Suprapubic skin (tissue), 4 donors: Measurements from ENCODE around the gene SPRYD7. TPM values are rescaled to one million over a fixed set of nuclear protein-coding genes. Genes with fewer than 3 reads are reported as not detected.

Experiments
- DNase-seq, 2 donors: peaks; one replicate each; pipeline ENCODE4 v3.0.0-alpha.2; 2019; ENCODE audit warnings: low spot score in 2 of 2
- H3K27ac ChIP-seq: fragments of 200-600 bp; sonication (generic); one replicate; pipeline ENCODE4 v1.5.1; 2019
- H3K27me3 ChIP-seq: fragments of 200-600 bp; sonication (generic); one replicate; pipeline ENCODE4 v1.5.1; 2019
- H3K36me3 ChIP-seq: fragments of 200-600 bp; sonication (generic); one replicate; pipeline ENCODE4 v1.5.1; 2019
- H3K4me1 ChIP-seq: fragments of 200-600 bp; sonication (generic); one replicate; pipeline ENCODE4 v1.5.1; 2019
- H3K4me3 ChIP-seq: fragments of 200-600 bp; sonication (generic); one replicate; pipeline ENCODE4 v1.5.1; 2019; ENCODE audit warnings: mild to moderate bottlenecking
- H3K9me3 ChIP-seq: fragments of 200-600 bp; sonication (generic); one replicate; pipeline ENCODE4 v1.5.1; 2019
- EP300 ChIP-seq: sonication (generic); formaldehyde crosslinking; IDR thresholded peaks from one replicate; pipeline ENCODE4 v1.6.1; 2017; ENCODE audit warnings: antibody characterized with exemption
- POLR2A ChIP-seq, 2 donors: fragments of 450-650 bp; IDR thresholded peaks; one replicate each; pipeline ENCODE4 v1.6.1; 2017; ENCODE audit warnings: antibody characterized with exemption in 2 of 2, mild to moderate bottlenecking in 2 of 2, moderate library complexity in 2 of 2
- POLR2AphosphoS5 ChIP-seq, 3 donors: sonication (generic); formaldehyde crosslinking; IDR thresholded peaks; one replicate each; pipeline ENCODE4 v1.6.1; 2017; ENCODE audit warnings: antibody characterized with exemption in 3 of 3
- WGBS: methylation state at CpG from one replicate; pipeline ENCODE4 v1.1.5; 2018; 5-methylcytosine and 5-hydroxymethylcytosine counted together
- total RNA-seq, 4 donors: library from RNA; depleted of rRNA; stranded (reverse); fragments of >200 nt; gene quantifications; one replicate each; pipeline ENCODE4 v1.1.0, GENCODE V29; 2016
- TF ChIP-seq, protein P1 (sequence below), 2 donors: fragments of 200-600 bp in 1 of 2; fragments of 450-650 bp in 1 of 2; sonication (generic) in 1 of 2; IDR thresholded peaks; one replicate each; pipeline ENCODE4 v1.5.1; 2016 to 2019; ENCODE audit warnings: antibody characterized with exemption in 2 of 2, mild to moderate bottlenecking in 1 of 2, moderate library complexity in 1 of 2

SPRYD7 gene, protein sequence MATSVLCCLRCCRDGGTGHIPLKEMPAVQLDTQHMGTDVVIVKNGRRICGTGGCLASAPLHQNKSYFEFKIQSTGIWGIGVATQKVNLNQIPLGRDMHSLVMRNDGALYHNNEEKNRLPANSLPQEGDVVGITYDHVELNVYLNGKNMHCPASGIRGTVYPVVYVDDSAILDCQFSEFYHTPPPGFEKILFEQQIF
- 1 to 10 TPM; 6.0 to 9.9 (median 7.2) TPM for total RNA-seq

DNA sequence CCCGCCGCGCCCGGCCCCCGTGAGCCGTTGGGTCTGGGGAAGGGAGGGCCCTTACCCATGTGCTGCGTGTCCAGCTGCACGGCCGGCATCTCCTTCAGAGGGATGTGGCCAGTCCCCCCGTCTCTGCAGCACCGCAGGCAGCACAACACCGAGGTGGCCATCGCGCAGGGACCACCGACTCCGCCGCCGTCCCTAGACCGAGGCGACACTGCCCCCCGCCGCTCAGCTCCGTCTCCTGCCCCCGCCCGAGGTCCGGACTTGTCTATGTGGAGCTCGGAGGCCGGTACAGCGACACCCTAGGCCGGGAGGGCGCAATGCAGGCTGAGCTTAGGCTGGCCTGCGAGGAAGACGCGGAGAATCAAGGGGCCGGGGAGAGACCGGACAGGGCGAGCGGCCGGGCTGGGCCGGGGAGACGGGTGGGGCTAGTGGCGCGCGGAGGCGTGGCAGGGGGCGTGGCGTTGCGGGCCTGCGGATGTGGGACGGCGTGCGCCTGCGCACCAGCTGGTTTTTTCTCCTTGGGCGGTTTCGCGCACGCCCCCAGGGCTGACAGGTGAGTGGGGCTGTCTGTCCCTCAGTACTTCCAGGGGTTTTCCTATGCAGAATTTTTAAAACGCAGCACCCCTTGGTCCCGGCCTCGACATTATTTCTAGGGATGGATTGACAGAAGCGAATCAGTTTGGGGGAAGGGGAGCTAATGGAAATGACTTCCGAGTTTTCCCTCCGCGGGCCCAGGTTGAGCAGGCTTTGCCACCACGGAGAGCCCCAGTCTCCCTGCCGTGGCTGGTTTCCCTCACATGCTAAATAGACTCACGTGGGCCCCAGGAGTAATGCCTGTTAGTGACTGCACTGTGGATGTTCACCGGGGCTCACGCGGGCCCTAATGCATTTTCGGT lies at the start of gene SPRYD7:
Gene SPRYD7 (minus strand): TSS at position 266 of the 893 bp plus-strand sequence. CDS start 105 bp downstream, at position 161.
- H3K36me3 ChIP-seq: no peaks in the 10 kb centered on the region
- no peaks in the 10 kb centered on the region for H3K27me3 ChIP-seq
- H3K9me3 ChIP-seq: no peaks in the 10 kb centered on the region
- H3K4me3 ChIP-seq: peak within 1 kb of the TSS; percentile 100
- WGBS: under 1% methylated on average over 33 of the region's 71 CpGs
- DNase-seq: peak; percentile 97 to 98
- H3K27ac ChIP-seq: peak within 1 kb of the TSS; percentile 86
- TF ChIP-seq EP300 (no peak), POLR2AphosphoS5 (IDR thresholded peaks at IDR 0.05) (peak in 1 of 3 donors; percentile 80), POLR2A (IDR thresholded peaks at IDR 0.05) (no peak)
- TF ChIP-seq, protein P1, sequence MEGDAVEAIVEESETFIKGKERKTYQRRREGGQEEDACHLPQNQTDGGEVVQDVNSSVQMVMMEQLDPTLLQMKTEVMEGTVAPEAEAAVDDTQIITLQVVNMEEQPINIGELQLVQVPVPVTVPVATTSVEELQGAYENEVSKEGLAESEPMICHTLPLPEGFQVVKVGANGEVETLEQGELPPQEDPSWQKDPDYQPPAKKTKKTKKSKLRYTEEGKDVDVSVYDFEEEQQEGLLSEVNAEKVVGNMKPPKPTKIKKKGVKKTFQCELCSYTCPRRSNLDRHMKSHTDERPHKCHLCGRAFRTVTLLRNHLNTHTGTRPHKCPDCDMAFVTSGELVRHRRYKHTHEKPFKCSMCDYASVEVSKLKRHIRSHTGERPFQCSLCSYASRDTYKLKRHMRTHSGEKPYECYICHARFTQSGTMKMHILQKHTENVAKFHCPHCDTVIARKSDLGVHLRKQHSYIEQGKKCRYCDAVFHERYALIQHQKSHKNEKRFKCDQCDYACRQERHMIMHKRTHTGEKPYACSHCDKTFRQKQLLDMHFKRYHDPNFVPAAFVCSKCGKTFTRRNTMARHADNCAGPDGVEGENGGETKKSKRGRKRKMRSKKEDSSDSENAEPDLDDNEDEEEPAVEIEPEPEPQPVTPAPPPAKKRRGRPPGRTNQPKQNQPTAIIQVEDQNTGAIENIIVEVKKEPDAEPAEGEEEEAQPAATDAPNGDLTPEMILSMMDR (IDR thresholded peaks at IDR 0.05): peak; percentile 74 to 97
- peaks cover 32% of the 10 kb centered on the region for H3K4me1 ChIP-seq

DNA sequence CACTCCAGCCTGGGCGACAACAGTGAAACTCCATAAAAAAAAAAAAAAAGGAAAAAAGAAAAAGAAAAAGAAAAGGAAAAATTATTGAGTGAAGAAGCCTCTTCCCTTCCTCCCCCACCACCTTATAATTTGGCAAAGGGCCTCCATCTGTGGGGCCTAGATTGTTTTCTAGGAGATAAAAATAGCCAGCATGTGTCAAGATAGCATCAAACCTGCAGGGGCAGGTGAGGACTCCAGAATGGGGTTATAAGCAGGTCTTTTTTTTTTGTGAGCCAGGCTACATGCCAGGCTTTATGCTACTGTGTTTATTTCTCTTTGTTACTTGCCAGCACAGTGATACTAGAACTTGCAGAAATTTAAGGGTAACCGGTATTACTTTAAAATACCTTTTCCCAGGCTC lies 49.0 kb upstream of the SPRYD7 start:
- Histone ChIP-seq H3K36me3 (no peaks in the 10 kb centered on the region), H3K9me3 (no peaks in the 10 kb centered on the region), H3K27me3 (no peaks in the 10 kb centered on the region), H3K4me1 (no peaks in the 10 kb centered on the region), H3K4me3 (no peak overlapping the region), H3K27ac (no peak overlapping the region)
- DNase-seq: no peak
- 64% methylated on average over 2 of the region's 2 CpGs for whole genome bisulfite sequencing
- no peak for TF ChIP-seq EP300
- TF ChIP-seq POLR2A (IDR thresholded peaks at IDR 0.05): no peak
- TF ChIP-seq, protein P1 (IDR thresholded peaks at IDR 0.05): no peak
- no peak for TF ChIP-seq POLR2AphosphoS5 (IDR thresholded peaks at IDR 0.05)

GRCh38 chr13:49980266-49980665 lies 44.1 kb upstream of the SPRYD7 start:
- TF ChIP-seq, protein P1 (IDR thresholded peaks at IDR 0.05): no peak
- TF ChIP-seq EP300: no peak
- no peak for TF ChIP-seq POLR2A (IDR thresholded peaks at IDR 0.05)
- TF ChIP-seq POLR2AphosphoS5 (IDR thresholded peaks at IDR 0.05): no peak
- DNase-seq: no peak
- H3K9me3 ChIP-seq: no peaks in the 10 kb centered on the region
- H3K4me1 ChIP-seq: peaks cover 4% of the 10 kb centered on the region
- no peak overlapping the region for H3K27ac ChIP-seq
- no peaks in the 10 kb centered on the region for H3K27me3 ChIP-seq
- no peak overlapping the region for H3K4me3 ChIP-seq
- no peaks in the 10 kb centered on the region for H3K36me3 ChIP-seq

DNA sequence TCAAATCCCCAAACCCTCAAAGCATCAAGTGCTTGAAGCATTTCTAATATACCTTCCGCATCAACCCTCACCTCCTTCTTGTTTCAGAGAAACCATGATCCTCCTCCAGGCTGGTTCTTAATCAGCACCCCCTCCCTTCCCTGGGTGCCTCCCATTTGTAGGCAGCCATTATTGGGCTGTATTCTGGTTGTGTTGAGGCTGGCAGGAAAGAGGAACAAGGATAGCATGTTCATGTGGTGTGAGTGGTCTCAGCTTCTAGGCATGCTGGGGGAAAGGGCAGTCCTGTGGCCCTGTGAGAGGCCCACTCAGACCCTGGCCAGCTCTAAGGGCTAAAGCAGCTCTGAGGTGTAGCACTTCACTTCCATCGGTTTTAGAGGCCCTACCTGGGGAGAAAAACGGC lies 41.9 kb upstream of the SPRYD7 start:
- TF ChIP-seq EP300 (no peak), POLR2AphosphoS5 (IDR thresholded peaks at IDR 0.05) (no peak), POLR2A (IDR thresholded peaks at IDR 0.05) (no peak)
- TF ChIP-seq, protein P1 (IDR thresholded peaks at IDR 0.05): no peak
- no peaks in the 10 kb centered on the region for H3K27me3 ChIP-seq
- no peak overlapping the region for H3K4me3 ChIP-seq
- 78% methylated on average over 3 of the region's 3 CpGs for WGBS
- no peak for DNase-seq
- no peaks in the 10 kb centered on the region for H3K36me3 ChIP-seq
- H3K9me3 ChIP-seq: no peaks in the 10 kb centered on the region
- no peak overlapping the region for H3K27ac ChIP-seq
- H3K4me1 ChIP-seq: peaks cover 4% of the 10 kb centered on the region
